Stomach smooth muscle (tissue), 2 donors: Measurements from ENCODE around the gene ZNF768.

Experiments
- H3K27ac ChIP-seq: one replicate; pipeline ENCODE4 v1.7.0; 2013; ENCODE audit warnings: mild to moderate bottlenecking, low read length, inconsistent platforms
- H3K27me3 ChIP-seq, 2 donors: one replicate each; pipeline ENCODE4 v1.7.0; 2013; ENCODE audit warnings: low read length in 2 of 2; ENCODE audit not compliant: insufficient read depth in 2 of 2, control insufficient read depth in 1 of 2
- H3K36me3 ChIP-seq, 2 donors: one replicate each; pipeline ENCODE4 v1.7.0; 2013; ENCODE audit warnings: low read length in 2 of 2; ENCODE audit not compliant: control insufficient read depth in 2 of 2, insufficient read depth in 2 of 2
- H3K4me1 ChIP-seq: one replicate; pipeline ENCODE4 v1.7.0; 2013; ENCODE audit warnings: low read length; ENCODE audit not compliant: control insufficient read depth, insufficient read depth
- H3K4me3 ChIP-seq, 2 donors: one replicate each; pipeline ENCODE4 v1.7.0; 2013; ENCODE audit warnings: low read length in 2 of 2
- H3K9ac ChIP-seq, 2 donors: one replicate each; pipeline ENCODE4 v1.7.0; 2013; ENCODE audit warnings: low read length in 2 of 2, mild to moderate bottlenecking in 1 of 2
- H3K9me3 ChIP-seq, 2 donors: one replicate each; pipeline ENCODE4 v1.7.0; 2013; ENCODE audit warnings: low read length in 2 of 2; ENCODE audit not compliant: control insufficient read depth in 2 of 2
- donor health status: healthy.
- donor health status: Pancreatic carcinoma.

ZNF768 gene

DNA sequence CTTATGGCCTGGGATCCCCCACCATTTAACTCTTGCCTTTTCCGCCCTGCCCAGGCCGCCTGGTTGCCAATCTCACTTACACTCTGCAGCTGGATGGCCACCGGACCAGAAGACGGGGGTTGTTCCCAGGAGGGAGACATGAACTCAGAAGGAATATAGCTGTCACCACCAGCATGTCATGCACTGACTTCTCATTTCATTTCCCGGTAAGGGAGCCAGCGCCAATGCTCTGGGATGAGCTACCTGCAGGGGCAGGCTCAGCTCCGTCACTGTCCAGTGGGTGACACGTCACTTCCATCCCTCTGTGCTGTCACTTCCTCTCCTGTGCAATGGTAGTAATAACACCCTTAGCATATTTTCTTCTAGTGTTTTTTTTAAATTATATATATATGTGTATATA, 27.1 kb downstream of the ZNF768 start:
- Histone ChIP-seq H3K9me3 (no peaks in the 10 kb centered on the region), H3K36me3 (no peaks in the 10 kb centered on the region), H3K9ac (no peak overlapping the region), H3K27ac (no peak overlapping the region), H3K4me3 (no peak overlapping the region), H3K4me1 (no peaks in the 10 kb centered on the region), H3K27me3 (peaks cover 0 to 5% of the 10 kb centered on the region in 2 donors)

DNA sequence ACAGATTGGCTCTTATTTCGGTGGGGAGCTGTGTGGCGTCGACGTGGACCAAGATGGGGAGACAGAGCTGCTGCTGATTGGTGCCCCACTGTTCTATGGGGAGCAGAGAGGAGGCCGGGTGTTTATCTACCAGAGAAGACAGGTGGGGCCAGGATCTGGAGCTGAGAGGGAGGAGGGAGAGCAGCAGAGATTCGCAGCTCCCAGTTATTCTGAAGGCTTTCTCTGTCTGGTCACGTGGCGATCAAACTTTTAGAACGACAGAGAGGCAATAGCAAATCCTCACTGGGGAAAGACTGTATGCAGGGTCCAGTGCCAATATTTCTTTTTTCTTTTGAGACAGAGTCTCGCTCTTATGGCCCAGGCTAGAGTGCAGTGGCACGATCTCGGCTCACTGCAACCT, 31.7 kb downstream of the ZNF768 start:
- Histone ChIP-seq H3K4me1 (no peaks in the 10 kb centered on the region), H3K27me3 (peaks cover 0 to 5% of the 10 kb centered on the region in 2 donors), H3K27ac (no peak overlapping the region), H3K9me3 (no peaks in the 10 kb centered on the region), H3K36me3 (no peaks in the 10 kb centered on the region), H3K9ac (no peak overlapping the region), H3K4me3 (no peak overlapping the region)

DNA sequence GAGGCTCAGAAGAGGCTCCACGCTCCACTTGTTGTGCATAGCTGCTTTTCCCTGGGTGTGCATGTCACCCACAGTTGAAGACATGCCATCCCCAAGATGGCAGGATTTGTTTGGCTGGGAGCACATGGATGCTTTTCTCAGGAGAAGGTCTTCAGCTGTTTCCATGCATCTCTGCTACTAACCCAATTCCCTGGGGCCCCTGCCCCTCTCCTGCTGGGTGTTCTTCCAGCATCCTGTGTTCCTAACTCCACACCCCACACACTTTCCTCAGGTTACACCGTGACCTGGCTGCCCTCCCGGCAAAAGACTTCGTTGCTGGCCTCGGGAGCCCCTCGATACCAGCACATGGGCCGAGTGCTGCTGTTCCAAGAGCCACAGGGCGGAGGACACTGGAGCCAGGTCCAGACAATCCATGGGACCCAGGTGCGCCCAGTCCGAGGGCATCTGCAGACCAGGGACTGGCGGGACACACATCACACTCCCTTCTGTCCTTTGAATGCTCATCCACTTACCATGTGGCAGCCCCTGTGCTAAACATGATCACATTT, 32.4 kb downstream of the ZNF768 start:
- Histone ChIP-seq H3K9ac (no peak overlapping the region), H3K36me3 (no peaks in the 10 kb centered on the region), H3K4me1 (no peaks in the 10 kb centered on the region)

DNA sequence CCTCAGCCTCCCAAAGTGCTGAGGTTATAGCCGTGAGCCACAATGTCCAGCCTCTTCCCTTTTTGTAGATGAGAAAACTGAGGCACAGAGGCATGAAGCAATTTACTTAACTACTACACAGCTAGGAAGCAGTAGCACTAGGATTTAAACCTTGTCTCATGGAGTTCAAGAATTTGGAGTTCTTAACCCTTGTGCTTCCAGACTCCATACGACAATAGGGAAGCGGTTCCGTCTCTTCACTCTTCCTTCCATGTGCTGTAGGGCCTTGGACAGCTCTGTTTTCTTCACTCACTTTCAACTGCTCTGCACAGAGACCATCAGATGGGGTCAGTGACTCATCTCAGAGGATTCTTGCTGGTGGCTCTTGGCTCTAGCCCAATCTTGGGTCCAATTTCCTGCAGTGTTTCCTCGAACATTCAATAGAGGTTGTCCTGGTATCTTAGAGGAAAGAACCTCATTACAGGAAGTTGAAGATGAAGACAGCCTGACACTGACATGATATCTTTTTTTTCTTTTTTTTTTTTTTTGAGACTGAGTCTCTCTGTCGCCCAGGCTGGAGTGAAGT, 34.5 kb downstream of the ZNF768 start:
- no peaks in the 10 kb centered on the region for H3K9me3 ChIP-seq
- H3K27me3 ChIP-seq: peaks cover 0 to 5% of the 10 kb centered on the region in 2 donors
- H3K9ac ChIP-seq: no peak overlapping the region
- no peaks in the 10 kb centered on the region for H3K4me1 ChIP-seq
- H3K4me3 ChIP-seq: no peak overlapping the region
- H3K27ac ChIP-seq: no peak overlapping the region
- H3K36me3 ChIP-seq: no peaks in the 10 kb centered on the region

More for the DNA sequence above, 32.4 kb downstream of the ZNF768 start:
- no peaks in the 10 kb centered on the region for H3K9me3 ChIP-seq
- H3K27ac ChIP-seq: no peak overlapping the region
- peaks cover 0 to 5% of the 10 kb centered on the region in 2 donors for H3K27me3 ChIP-seq
- no peak overlapping the region for H3K4me3 ChIP-seq

DNA sequence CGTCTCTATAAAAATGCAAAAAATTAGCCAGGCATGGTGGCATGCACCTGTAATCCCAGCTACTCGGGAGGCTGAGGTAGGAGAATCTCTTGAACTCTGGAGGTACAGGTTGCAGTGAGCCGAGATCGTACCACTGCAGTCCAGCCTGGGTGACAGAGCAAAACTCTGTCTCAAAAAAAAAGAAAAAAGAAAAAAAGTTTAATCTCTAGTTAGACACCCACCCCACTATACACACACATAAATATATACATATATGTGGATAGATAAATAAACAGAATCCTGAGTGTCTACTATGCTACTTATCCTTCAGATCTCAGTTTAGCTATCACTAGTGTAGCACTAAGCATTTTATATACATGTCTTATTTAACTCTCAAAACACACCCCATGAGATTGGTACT, 35.1 kb downstream of the ZNF768 start:
- no peak overlapping the region for H3K27ac ChIP-seq
- no peaks in the 10 kb centered on the region for H3K9me3 ChIP-seq
- H3K4me1 ChIP-seq: no peaks in the 10 kb centered on the region
- no peaks in the 10 kb centered on the region for H3K36me3 ChIP-seq
- H3K4me3 ChIP-seq: no peak overlapping the region
- no peak overlapping the region for H3K9ac ChIP-seq
- peaks cover 0 to 4% of the 10 kb centered on the region in 2 donors for H3K27me3 ChIP-seq

DNA sequence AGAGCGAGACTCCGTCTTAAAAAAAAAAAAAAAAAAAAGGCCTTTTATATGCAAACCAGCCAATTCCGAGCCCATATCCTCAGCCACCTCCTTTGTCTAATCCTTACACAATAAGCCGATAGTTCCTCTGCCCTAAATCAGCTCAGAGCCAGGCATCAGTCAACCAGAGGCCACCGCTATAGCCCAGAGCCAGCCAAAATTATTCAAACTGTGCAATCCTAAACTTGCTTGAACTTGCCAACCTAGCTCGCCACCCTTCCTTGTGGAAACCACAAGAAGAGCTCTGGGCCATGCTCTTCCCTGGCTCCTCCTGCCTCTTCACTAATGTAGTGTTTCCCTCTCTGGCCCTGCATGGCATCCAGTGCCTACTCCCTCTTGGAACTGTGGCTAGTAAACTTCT, 36.2 kb downstream of the ZNF768 start:
- Histone ChIP-seq H3K9ac (no peak overlapping the region), H3K27ac (no peak overlapping the region), H3K4me1 (no peaks in the 10 kb centered on the region), H3K9me3 (no peaks in the 10 kb centered on the region), H3K36me3 (no peaks in the 10 kb centered on the region), H3K27me3 (no peaks in the 10 kb centered on the region), H3K4me3 (no peak overlapping the region)

DNA sequence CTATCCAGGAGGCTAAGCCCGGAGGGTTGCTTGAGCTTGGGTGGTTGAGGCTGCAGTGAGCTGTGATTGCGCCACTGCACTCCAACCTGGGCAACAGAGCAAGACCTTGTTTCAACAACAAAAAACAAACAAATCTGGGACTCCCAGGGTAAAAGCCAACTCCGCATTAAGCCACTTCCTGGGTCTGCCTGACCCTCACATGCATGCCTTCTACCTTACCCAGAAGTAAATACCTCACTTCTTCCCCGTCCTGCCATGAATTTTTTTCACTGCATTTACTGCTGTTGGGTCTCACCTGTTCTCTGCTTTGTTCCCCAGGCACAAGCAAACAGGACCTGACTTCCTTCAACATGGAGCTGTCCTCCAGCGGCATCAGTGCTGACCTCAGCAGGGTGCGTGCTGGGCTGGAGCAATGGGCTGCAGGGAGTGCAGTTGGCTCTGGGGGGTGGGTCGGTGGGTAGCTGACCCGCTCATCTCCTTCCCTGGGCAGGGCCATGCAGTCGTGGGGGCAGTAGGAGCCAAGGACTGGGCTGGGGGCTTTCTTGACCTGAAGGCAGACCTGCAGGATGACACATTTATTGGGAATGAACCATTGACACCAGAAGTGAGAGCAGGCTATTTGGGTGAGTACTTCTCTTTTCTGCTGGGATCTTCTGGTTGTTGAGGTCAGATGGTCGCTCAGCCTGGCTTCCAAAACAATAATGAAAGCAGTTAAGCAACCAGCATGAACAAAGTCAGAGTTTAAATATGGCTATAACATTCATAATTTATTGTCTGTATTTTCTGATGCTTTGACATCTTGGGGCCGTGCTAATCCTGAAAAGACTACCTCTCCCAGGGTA, 37.4 kb downstream of the ZNF768 start:
- H3K4me3 ChIP-seq: no peak overlapping the region
- H3K27ac ChIP-seq: no peak overlapping the region
- no peaks in the 10 kb centered on the region for H3K36me3 ChIP-seq
- no peaks in the 10 kb centered on the region for H3K27me3 ChIP-seq
- H3K9ac ChIP-seq: no peak overlapping the region
- H3K9me3 ChIP-seq: no peaks in the 10 kb centered on the region
- H3K4me1 ChIP-seq: no peaks in the 10 kb centered on the region

DNA sequence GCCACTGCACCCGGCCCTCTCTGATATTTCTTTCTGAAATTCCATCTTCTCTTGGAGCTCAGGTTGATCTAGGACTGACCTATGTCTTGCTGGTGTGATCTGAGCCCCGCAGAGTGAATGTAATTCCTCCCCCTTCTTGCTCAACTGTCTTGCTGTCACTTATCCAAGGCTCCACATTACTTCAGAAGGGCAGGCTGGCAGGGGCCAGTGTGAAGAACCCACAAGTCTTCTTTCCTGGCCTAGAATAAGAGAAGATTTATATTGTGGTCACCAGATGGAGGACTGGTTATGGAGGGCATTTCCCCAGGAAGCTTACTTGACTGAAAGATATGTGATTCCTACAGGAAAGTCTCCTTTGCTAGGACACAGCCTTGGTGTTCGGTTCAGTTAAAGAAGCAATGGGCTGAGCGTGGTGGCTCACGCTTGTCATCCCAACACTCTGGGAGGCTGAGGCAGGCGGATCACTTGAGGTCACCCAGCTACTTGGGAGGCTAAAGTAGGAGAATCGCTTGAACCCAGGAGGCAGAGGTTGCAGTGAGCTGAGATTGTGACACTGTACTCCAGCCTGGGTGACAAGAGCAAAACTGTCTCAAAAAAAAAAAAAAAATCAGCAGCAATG, 40.4 kb downstream of the ZNF768 start:
- Histone ChIP-seq H3K4me3 (no peak overlapping the region), H3K27me3 (no peaks in the 10 kb centered on the region), H3K27ac (no peak overlapping the region), H3K9ac (no peak overlapping the region), H3K36me3 (no peaks in the 10 kb centered on the region), H3K4me1 (no peaks in the 10 kb centered on the region), H3K9me3 (no peaks in the 10 kb centered on the region)

DNA sequence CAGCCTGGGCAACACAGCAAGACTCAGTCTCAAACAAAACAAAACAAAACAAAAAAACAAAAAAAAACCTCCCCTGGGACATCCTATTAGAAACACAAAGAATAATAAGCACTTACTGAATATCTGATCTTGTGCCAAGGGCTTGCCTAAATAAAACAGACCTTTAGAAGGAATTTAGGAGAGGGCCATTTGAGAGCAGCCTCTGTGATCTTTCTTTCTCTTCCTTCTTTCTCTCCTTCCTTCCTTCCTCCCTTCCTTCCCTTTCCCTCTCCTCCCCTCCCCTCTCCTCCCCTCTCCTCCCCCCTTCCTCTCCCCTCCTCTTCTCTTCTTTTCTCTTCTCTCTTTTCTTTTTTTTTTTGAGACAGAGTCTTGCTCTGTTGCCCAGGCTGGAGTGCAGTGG, 41.5 kb downstream of the ZNF768 start:
- Histone ChIP-seq H3K9me3 (no peaks in the 10 kb centered on the region), H3K9ac (no peak overlapping the region), H3K36me3 (no peaks in the 10 kb centered on the region), H3K27ac (no peak overlapping the region), H3K4me3 (no peak overlapping the region), H3K27me3 (no peaks in the 10 kb centered on the region), H3K4me1 (no peaks in the 10 kb centered on the region)

DNA sequence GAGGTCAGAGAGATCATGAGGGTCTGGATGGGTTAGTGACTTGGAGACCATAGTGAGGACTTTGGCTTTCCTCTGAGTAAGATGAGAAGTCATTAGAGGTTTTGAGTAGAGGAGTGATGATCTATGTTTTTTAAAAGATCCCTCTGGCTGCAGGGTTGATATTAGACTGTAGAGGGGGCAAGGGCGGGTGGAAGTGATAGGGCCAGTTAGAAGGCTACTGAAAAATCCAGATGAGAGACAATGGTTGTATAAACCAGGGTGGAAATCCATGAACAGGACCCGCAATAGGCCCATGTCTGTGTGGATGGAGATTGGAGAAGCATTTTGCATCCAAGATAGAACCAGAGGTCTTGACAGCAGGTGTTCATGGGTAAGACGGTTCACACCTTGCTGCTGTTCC, 44.0 kb downstream of the ZNF768 start:
- Histone ChIP-seq H3K9ac (no peak overlapping the region), H3K4me1 (no peaks in the 10 kb centered on the region), H3K9me3 (no peaks in the 10 kb centered on the region), H3K4me3 (no peak overlapping the region), H3K36me3 (no peaks in the 10 kb centered on the region), H3K27me3 (no peaks in the 10 kb centered on the region), H3K27ac (no peak overlapping the region)
